HG03196 (cell line): ENCODE results near the gene KLHDC8A.
"Not testable (repeated sequence)": the region's sequence is repeated elsewhere in the genome, so short reads cannot be mapped to it uniquely, and the experiment has no call there.

Experiments
- ATAC-seq: cut with Tn5 transposase; IDR thresholded peaks from one replicate; pipeline ENCODE4 v1.9.1; 2021; ENCODE audit not compliant: unreplicated experiment

Gene KLHDC8A

GRCh38 chr1:205371871-205372660, 15.3 kb upstream of the KLHDC8A start:
- no peak for ATAC-seq

DNA sequence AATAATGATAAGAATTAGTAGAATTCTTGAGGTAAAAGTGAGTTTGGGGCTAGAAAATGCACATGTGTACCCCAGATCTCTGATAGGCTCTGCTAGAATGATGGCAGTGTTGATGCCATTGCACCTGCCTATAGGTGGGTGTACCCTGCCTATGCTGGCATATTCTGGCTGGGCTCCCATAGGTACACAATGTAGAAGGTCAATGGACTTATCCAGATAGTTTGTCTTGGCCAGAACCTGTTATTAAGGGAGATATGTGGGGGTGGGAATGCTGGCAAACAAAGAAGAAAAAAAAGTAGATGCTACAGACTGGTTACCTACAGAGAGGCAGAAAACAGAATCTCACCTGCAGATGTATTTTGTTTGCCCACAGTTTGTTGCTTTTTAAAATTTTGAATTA, 14.1 kb upstream of the KLHDC8A start:
- no peak for ATAC-seq

GRCh38 chr1:205369701-205370123, 13.0 kb upstream of the KLHDC8A start:
- no peak for ATAC-seq

- no peak for ATAC-seq
These were observed 11.8 kb upstream of the KLHDC8A start for GRCh38 chr1:205368478-205368877.

DNA sequence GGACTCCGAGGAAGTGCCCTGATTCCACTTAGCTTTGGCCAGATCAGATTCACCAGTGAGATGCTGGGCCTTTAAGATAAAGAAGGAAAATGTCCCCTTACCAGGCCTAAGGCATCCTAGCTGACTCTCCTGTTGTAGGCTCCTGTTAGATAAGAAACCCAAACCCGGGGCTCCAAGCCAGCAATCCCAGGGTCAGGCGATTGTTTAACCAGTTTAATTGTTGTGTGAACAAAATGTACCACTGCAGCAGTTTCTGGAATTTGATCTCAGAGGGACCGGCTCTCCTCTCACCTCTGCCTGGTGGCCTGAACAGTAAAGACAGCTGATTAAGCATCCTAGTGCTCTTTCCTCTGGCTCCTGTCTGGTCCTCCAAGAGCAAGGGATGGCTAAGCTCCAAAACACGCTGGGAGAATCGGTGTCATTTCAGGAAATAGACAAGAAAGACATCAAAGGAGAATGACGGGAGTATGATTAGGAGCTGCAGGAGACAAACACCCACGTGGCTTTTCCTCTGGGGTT, 9.3 kb upstream of the KLHDC8A start:
- ATAC-seq, result no peak

DNA sequence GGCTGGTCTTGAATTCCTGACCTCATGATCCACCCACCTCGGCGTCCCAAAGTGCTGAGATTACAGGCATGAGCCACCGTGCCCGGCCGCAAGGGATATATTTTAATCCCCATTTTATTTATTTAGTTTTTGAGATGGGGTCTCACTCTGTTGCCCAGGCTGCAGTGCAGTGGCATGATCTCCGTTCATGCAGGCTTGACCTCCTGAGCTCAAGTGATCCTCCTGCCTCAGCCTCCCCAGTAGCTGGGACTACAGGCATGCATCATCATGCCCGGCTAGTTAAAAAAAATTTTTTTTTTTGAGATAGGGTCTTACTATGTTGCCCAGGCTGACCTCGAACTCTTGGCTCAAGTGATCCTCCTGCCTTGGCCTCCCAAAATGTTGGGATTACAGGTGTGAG, 8.4 kb upstream of the KLHDC8A start:
- not testable (repeated sequence) for ATAC-seq

- no peak for ATAC-seq
These were observed 4.2 kb upstream of the KLHDC8A start for GRCh38 chr1:205360891-205361290.

GRCh38 chr1:205359771-205360565, 3.2 kb upstream of the KLHDC8A start:
- no peak for ATAC-seq

- no peak for ATAC-seq
These were observed 1.9 kb upstream of the KLHDC8A start for GRCh38 chr1:205358579-205358978.

GRCh38 chr1:205357567-205357966, 845 bp upstream of the KLHDC8A start:
- ATAC-seq, result no peak

DNA sequence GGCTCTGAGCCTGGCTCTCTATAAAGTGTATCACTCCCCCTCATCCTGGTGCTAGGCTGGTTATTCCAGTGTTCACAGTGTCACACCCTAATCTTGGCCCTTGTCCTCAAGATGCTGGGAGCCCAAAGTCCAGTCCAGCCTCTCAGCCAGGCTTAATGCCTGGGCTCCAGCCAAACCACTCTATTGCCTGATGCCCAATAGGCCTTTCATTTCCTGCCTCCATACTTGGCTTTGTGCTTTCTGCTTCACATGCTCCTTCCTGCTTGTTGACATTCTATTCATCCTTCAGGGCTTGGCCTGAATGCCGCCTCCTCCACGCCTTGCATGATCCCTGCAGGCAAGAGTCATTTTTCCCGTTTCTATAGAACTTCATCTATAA, 1.7 kb downstream of the KLHDC8A start:
- ATAC-seq, result no peak

- no peak for ATAC-seq
These were observed 2.3 kb downstream of the KLHDC8A start for GRCh38 chr1:205354259-205355074.

- no peak for ATAC-seq
These were observed 3.1 kb downstream of the KLHDC8A start for GRCh38 chr1:205353612-205354011.

- ATAC-seq, result no peak
These were observed 3.5 kb downstream of the KLHDC8A start for GRCh38 chr1:205353191-205353590.

DNA sequence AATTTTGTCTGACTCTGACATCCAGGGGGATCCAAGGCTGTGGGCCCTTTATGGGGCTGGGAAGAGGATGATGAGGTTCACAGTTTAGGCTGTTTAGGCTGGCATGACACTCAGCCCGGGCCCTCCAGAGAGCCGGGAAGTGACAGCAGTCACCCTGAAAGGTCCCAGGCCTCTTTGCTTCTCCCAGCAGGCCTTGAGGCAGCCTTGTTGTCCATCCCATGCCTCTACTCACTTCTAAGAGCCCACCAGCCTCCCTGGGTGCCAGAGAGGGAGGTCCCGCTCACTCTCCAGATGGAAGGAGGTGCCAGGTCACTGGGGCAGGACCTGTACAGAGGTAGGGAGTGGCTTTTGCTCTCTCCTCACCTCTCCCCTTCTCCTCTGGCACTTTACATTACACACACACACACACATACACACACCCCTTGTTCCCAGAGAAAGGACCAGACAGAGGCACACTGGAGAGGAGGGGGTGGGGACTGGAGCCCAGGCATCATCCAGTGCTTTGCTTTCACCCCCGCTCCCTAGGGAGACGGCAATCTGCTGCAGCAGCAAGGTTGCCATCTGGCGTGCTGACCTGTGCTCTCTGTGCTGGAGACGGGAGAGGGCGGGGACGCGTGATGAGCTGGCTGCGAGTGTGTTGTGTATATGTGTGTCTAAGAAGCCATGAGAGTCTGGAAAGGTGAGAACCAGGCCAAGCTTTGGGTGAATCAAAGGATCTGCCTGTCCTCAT, 4.6 kb downstream of the KLHDC8A start:
- ATAC-seq, result no peak

GRCh38 chr1:205350691-205351141, 6.0 kb downstream of the KLHDC8A start:
- ATAC-seq, result no peak

DNA sequence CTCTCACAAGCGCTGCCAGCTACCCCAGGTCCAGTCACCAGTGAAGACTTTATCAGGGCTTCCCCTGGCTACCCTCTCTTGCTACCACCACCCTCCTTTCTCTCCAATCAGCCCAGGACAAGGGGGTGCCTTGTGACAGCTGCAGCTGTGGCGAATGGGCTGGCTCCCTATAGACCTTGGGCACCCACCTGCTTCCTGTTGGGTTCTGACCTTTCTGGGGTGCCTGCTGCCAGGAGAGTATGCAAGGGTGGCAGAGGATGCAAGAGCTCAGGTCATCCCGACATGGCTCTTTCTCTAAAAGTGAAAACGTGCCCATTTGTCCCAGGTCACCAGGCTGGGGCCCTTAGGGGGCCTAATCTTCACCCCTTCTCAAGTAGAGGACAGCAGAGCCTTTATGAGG, 6.6 kb downstream of the KLHDC8A start:
- ATAC-seq, result no peak

DNA sequence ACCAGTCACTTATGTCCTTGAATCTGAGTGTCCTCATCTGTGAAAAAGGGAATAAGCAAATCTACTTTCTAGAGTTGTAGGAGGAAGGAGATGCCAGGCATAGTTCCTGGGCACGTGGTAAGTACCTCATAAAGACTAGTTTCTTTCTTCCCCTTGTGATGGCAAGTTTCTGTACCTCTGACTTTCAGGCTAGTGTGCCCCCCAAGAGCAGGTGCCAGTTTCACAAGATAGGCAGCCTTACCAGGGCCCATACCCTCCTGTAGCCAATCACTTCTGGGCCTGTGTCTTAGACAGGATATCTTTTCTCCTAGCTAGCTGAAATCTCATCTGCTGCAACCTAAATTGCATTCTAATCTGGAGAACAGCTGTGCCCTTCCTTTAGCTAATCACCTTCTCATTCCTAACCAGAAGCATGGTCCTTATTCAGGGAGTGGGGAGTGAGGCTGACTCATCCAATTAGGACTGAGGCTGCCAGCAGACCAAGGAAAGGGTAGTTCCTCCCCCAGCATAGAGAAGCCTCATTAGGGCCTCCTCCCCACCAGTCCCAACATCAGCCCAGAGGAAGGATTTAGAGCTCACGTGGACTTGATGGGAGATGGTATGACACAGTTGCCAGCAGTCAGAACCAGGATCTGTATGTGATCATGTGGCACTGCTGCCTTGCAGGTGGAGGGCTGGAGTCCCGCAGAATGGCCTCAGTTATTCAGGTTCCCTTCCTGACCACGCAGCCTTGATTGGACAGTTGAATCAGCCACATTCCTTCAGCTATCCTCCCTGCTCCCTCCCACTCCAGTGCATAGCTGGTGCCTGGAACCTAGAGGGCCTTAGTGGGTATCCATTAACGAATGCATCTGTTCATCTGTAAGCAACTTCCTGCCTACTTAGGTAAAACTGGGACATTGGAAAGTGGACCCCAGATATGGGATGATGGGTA, 7.9 kb downstream of the KLHDC8A start:
- ATAC-seq, result no peak

DNA sequence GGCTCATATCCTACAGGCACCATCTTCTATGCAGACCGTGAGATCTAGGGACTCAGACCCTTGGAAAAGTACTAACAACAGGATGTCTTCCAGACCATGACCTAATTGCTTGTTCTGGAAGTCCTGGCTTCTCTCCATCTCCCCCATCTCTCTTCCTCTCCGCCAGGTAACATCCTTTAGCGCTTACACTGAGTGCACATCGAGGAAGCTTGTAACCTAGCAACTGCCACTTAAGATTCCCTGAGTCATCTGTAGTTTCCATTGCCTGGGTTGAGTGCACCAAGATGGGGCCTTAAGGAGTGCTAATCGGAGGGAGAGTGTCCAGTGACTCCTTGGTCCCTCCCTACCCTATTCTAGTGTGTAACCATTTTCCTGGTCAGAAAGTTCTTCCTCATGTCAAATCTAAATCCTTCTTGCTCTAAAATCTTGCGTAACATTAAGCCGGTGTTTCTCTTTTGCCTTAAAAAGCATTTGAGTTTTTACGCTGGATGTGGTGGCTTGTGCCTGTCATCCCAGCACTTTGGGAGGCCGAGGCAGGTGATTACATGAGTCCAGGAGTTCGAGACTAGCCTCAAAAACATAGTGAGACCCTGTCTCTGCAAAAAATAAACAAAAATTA, 9.7 kb downstream of the KLHDC8A start:
- no peak for ATAC-seq
